Stimulated activated naive CD4-positive, alpha-beta T cell (primary cell): Measurements from ENCODE around the gene MS4A10.
"Not testable (repeated sequence)": the region's sequence is repeated elsewhere in the genome, so short reads cannot be mapped to it uniquely, and the experiment has no call there.

ENCODE experiments used
- DNase-seq, 6 experiments: peaks; one replicate each; lab custom pipeline; 2025; lab: John Stamatoyannopoulos, UW

MS4A10 gene

GRCh38 chr11:60788401-60789125 is 3.4 kb downstream of the MS4A10 start:
- no peak for DNase-seq

GRCh38 chr11:60790726-60791125 is 5.6 kb downstream of the MS4A10 start:
- no peak for DNase-seq

GRCh38 chr11:60791153-60791933 is 6.2 kb downstream of the MS4A10 start:
- DNase-seq = no peak

GRCh38 chr11:60792521-60792920 is 7.4 kb downstream of the MS4A10 start:
- DNase-seq = no peak

GRCh38 chr11:60795291-60795690 is 10.2 kb downstream of the MS4A10 start:
- DNase-seq = no peak

GRCh38 chr11:60797846-60798630 is 12.9 kb downstream of the MS4A10 start:
- no peak for DNase-seq

GRCh38 chr11:60798631-60799030 is 13.5 kb downstream of the MS4A10 start:
- DNase-seq = no peak

GRCh38 chr11:60801194-60801593 is 16.1 kb downstream of the MS4A10 start:
- no peak for DNase-seq

GRCh38 chr11:60803273-60803936 is 18.3 kb downstream of the MS4A10 start:
- no peak for DNase-seq

GRCh38 chr11:60809249-60809648 is 24.1 kb downstream of the MS4A10 start:
- no peak for DNase-seq

GRCh38 chr11:60809691-60810090 is 24.6 kb downstream of the MS4A10 start:
- no peak for DNase-seq

- DNase-seq = no peak
Observed at GRCh38 chr11:60810151-60810550, 25.0 kb downstream of the MS4A10 start.

- DNase-seq = no peak
Observed at GRCh38 chr11:60810569-60810968, 25.4 kb downstream of the MS4A10 start.

- DNase-seq = no peak
Observed at GRCh38 chr11:60813324-60813723, 28.2 kb downstream of the MS4A10 start.

GRCh38 chr11:60814112-60814511 is 29.0 kb downstream of the MS4A10 start:
- no peak for DNase-seq

- DNase-seq = no peak
Observed at GRCh38 chr11:60816590-60817157, 31.5 kb downstream of the MS4A10 start.

- no peak for DNase-seq
Observed at GRCh38 chr11:60818057-60818456, 32.9 kb downstream of the MS4A10 start.

- no peak for DNase-seq
Observed at GRCh38 chr11:60821827-60822599, 36.9 kb downstream of the MS4A10 start.

- not testable (repeated sequence) for DNase-seq
Observed at GRCh38 chr11:60823745-60824306, 38.7 kb downstream of the MS4A10 start.

GRCh38 chr11:60825118-60825517 is 40.0 kb downstream of the MS4A10 start:
- no peak for DNase-seq

GRCh38 chr11:60825790-60826189 is 40.7 kb downstream of the MS4A10 start:
- DNase-seq = no peak
